UCSD-AML1 (cell line): Measurements from ENCODE around the gene PRG3.
"Not testable (repeated sequence)": the region's sequence is repeated elsewhere in the genome, so short reads cannot be mapped to it uniquely, and the experiment has no call there.

Experiments used
- DNase-seq: peaks from one replicate; lab custom pipeline; 2025; ENCODE audit not compliant: unreplicated experiment; lab: John Stamatoyannopoulos, UW

PRG3 gene

DNA sequence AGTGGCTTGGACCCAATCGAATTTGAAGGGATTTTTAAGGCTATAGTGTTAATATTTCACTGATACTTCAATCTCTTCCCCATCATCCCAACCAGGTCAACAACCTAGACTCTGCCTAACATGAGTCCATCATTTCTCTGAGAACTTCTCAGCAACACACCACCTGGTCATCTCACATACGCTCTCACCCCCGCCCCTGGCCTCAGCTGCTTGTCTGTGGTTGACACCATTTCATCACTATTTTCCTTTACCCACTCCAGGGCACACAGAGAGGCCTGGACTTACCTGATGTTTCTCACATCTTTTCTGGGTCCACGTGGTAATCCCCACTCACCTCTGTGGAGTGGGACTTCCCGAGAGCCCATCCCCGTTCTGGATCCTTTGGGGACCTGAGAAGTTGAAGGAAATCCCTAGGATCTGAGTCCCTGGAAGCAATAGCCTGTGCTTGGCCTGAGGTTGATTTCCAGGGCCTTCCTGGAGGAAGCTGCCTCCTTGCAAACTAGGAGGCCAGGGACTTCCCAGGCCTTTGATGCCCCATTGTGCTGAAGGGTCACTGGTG is 39.6 kb downstream of the PRG3 start:
- DNase-seq: no peak

GRCh38 chr11:57340039-57340615 is 40.8 kb downstream of the PRG3 start:
- DNase-seq: peak; percentile 44

GRCh38 chr11:57339328-57339727 is 41.6 kb downstream of the PRG3 start:
- DNase-seq: no peak

- DNase-seq: no peak
Observed at GRCh38 chr11:57338142-57338541, 42.8 kb downstream of the PRG3 start, which contains the start of gene P2RX3. Gene P2RX3 (plus strand): TSS chr11:57338352. CDS start chr11:57338551, 199 bp downstream.

- DNase-seq: not testable (repeated sequence)
Observed at GRCh38 chr11:57336856-57337255, 44.1 kb downstream of the PRG3 start.

- DNase-seq: no peak
Observed at GRCh38 chr11:57336111-57336666, 44.8 kb downstream of the PRG3 start.

GRCh38 chr11:57335343-57336110 is 45.4 kb downstream of the PRG3 start, which contains the start of gene SSRP1:
Gene SSRP1 (minus strand): TSS chr11:57335892. CDS start chr11:57335121, 771 bp downstream.
- peak; percentile 84 for DNase-seq

DNA sequence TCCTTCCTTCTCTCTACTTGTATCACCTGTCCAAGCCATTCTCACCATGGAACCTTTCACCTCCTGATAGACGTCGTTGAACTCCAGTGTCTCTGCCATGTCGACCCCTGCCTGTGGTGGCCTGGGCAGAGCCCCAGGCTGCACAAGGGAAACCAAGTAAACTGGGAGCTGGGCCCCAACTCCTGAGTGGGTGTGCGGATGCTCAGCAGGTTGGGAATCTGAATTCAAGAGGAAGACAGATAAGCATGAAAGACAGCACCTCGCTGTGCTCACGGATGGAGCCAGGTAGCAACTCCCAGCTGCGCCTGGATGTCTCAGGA is 46.0 kb downstream of the PRG3 start:
- DNase-seq: no peak

DNA sequence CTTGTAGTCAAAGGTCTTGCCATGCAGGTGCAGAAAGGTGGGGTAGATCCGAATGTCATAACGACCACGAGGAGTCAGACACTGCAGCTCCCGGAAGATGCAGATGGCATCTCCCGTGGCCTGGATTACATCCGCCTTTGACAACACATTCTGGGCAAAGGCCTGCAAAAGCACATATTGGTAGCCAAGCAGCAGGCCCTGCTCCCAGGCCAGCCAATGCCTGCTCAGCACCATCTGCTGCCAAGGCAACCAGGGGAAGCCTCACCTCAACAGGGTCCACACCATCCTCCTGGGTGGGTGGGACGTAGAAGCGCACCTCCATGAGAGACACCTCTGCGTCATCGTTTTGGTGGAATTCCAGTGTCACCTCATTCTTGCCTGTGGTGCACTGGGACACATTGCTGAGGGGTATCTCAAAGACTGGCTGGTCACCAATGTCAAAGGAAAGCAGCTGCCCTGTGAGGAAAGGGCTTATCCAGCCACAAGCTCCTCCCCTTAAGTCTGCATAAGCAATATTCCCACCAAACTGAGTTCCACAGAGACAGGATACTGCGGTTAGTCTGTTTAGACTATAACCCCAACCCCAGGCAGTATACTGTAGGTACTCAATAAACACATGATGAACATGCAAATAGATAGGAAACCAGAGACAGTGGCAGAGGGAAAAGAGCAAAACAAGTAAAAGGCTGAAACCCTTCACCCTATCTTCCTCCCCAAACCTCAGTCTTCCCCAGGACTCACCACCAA is 48.1 kb downstream of the PRG3 start:
- DNase-seq: no peak

GRCh38 chr11:57331720-57332119 is 49.2 kb downstream of the PRG3 start:
- DNase-seq: no peak

GRCh38 chr11:57330029-57330428 is 50.9 kb downstream of the PRG3 start:
- DNase-seq: no peak

- DNase-seq: no peak
Observed at GRCh38 chr11:57327721-57328120, 53.2 kb downstream of the PRG3 start.
